DMS 273 treated with DMSO at 0.1 percent for 48 hours (cell line): ENCODE results near the gene KDM4C.

Source experiments
- DNase-seq: peaks from one replicate; lab custom pipeline; 2025; lab: John Stamatoyannopoulos, UW

Gene KDM4C

DNA sequence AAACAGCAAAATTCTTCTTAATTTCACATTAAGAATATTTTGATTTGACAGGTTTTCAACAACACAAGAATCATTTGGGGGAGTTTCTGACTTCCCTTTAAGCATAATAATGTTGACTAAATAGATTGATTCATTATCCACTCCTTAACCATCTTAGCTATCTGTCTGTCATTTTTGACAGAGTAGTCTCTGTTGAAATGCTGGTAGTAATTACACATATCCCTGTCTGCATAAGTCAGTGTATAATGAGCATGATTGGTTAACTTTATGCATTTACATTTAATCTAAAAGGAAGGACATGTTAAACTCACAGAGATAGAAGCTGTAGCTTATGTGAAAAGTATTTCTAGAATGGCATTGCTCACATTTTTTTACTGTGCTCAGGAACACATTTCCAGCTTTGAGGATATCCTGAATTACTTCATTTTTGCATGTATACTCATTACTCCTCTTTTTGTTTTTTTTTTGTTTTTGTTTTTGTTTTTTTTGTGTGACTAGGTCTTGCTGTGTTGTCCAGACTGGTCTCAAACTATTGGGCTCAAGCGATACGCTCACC lies 385.9 kb downstream of the KDM4C start:
- DNase-seq, result no peak

- no peak for DNase-seq
Measured at GRCh38 chr9:7144265-7145046, 386.7 kb downstream of the KDM4C start.

- no peak for DNase-seq
Measured at GRCh38 chr9:7145361-7146069, 387.7 kb downstream of the KDM4C start.

DNA sequence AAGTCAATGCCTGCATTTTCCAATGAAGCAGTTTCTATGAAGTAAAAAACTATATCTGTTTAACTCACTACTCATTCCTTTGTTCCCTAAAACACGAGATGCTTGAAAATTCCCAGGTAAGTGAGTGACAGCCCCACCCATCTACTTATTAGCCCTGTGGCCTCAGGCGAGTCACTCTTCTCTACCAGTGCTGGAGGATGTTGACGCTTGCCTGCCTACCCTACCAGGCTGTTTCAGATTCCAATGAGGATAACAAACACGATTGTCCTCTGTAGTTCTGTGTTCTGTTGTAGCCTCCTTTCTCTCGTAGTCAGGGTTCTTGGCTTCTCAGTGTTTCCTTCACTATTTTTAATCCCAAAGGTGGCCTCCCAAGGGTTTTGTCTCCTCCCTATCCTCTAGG lies 388.8 kb downstream of the KDM4C start:
- DNase-seq, result no peak

- DNase-seq, result no peak
Measured at GRCh38 chr9:7147121-7148090, 389.6 kb downstream of the KDM4C start.

GRCh38 chr9:7148243-7148765 lies 390.5 kb downstream of the KDM4C start:
- no peak for DNase-seq

- no peak for DNase-seq
Measured at GRCh38 chr9:7149258-7149657, 391.5 kb downstream of the KDM4C start.

DNA sequence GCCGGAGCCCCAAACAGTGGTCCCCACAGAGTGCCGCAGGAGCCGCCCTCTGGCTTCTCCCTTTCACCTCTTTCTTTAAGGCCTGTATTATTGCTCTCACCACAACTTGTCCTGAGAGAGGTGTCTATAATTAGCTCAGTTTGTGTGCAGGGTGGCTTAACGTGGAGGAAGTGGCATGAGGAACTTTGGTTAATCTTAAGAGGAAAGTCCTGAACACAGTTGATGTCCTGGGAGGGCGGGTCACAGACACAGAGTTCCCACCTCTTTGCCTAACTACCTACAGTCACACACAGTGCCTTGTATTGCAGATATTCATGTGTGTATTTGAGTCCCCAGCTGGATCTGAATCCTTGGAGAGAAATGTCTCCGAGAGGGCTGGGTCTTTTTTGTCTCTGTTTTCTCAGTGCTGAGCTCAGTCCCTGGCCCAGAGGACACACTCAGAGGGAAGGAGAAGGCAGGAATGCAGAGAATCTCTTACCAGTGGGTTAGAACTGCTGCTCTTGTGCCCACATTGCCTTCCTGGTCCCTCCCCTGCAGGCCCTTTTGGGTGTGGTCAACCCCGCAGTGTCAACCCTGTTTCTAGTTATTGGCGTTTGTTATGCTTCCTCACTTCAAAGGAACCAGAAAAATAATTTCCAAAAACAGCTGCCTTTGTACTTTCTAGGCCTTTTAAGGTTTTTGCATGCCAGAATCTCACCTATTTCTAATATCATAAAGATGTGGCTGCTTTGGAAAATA lies 392.5 kb downstream of the KDM4C start:
- no peak for DNase-seq

- no peak for DNase-seq
Measured at GRCh38 chr9:7153134-7153533, 395.4 kb downstream of the KDM4C start.

DNA sequence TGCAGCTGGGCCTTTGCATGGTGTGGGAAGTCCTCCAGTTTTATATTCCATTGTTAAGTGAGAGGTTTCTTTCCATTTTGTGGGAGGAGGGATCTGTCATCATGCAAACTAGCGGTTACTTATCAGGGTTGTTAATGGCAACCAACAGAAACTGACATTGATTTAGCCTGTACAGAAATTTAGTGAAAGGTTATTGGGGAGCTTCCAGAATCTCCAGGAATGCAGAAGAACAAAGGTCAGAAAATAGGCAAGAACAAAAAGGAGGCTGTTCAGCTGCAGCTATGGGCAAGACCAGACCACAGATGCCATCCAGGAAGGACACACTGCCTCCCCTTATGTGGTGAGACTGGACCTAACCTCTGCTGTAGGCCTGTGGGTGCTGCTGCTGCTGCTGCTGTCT lies 395.8 kb downstream of the KDM4C start:
- DNase-seq, result no peak

DNA sequence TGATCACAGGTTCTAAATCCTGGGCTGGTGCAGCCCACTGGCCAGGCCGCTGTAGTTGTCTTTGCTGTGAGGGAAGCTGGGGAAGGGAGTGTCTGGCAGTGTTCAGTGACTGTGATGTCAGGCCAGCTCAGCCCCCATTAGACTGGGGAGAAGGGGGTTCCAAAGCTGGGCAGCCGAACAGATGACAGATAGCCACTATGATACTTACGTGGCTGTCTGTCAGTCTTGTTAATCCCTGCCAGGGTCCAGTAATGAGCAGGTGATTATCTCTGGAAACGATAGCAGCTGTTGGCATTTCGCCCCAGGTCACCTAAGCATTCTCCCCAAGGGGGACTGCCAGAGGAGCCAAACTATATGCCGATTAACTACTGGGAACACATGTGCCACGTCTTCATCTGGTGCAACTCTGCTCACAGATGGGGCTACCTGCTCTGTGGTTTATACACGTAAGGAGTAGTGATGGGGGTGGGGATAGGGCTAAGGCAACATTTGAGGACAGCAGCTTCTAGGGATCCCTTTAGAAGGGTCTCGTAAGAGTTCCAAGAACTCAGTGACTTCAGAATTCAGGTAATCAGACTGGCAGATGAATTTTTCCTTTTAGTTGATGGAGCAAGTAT lies 396.3 kb downstream of the KDM4C start:
- DNase-seq, result no peak

DNA sequence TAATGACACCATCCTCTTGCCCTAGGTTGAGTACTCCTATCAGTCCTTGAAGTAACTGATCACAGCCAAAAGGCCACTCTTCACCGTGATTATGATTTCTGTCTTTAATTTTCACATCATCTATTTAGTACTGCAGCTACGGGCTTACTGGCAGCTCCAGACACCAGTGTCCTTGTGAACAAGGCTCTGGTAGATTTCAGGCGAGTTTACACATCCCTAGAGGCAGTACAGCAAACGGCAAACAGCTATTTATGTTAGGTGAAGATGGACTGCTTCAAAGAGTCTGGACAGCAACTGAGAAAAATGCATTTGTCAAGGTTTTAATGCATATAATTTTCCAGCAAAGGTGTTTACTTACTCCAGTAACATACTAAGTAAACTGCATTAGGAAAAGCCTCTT lies 396.9 kb downstream of the KDM4C start:
- no peak for DNase-seq

DNA sequence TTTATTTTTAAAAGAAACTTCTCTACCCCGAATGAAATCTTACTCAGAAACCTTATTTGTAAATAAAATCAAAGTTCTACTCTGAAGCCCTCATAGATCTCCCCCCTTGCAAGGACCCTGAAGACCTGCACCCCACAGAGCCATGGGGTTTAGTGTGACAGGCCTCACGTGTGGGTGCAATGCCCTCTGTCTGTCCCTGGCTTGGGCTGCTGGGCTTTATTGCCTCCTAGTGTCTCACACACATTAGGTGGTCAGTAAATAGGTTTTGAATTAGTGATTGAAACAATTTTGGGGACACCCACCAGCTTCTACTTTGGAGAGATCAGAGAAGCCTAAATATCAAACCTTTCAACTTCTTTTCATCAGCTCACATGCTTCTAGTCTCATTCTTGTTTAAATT lies 403.7 kb downstream of the KDM4C start:
- DNase-seq, result no peak

DNA sequence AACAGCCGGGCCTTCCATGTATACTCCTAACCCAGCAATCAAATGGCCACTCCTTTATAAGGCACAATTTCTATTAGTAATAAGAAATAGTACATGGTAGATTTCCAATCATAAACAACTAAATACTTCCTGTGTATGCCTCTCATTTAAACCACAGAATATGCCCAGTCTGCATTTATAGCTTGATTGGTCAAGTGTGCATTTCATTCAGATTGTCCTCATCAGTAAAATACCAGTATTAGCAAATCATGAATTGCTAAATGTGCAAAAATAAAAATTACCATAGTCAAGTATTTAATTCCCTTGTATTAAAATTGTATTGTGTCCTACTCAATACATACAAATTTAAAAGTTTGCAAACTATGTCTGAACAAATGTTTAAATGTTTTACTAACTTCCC lies 406.2 kb downstream of the KDM4C start:
- DNase-seq, result no peak

GRCh38 chr9:7164440-7165330 lies 406.9 kb downstream of the KDM4C start:
- no peak for DNase-seq

- DNase-seq, result no peak
Measured at GRCh38 chr9:7165331-7165975, 407.7 kb downstream of the KDM4C start.

DNA sequence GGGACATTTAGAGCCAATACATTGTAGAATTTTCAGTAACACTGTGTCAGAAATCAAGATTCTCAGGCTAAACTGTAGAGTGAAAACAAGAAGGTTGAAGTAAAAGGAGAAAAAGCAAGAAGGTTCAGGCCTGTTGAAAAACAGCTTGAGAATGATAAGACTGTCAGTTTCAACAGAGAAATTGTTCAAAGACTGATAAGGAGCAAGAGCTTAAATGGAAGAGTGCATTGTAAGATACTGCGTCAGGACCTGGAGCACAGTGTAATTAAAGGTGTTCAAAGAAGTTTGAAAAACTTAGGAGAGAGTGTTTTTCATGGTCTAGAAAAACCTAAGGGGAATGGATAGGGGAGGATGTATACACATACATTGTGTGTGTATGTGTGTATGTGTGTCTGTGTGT lies 408.3 kb downstream of the KDM4C start:
- DNase-seq, result no peak

- no peak for DNase-seq
Measured at GRCh38 chr9:7169717-7170389, 412.1 kb downstream of the KDM4C start.
